ENCODE measurements around the gene RBM27.
"Not testable (repeated sequence)": the region's sequence is repeated elsewhere in the genome, so short reads cannot be mapped to it uniquely, and the experiment has no call there.

The RBM27 gene

DNA sequence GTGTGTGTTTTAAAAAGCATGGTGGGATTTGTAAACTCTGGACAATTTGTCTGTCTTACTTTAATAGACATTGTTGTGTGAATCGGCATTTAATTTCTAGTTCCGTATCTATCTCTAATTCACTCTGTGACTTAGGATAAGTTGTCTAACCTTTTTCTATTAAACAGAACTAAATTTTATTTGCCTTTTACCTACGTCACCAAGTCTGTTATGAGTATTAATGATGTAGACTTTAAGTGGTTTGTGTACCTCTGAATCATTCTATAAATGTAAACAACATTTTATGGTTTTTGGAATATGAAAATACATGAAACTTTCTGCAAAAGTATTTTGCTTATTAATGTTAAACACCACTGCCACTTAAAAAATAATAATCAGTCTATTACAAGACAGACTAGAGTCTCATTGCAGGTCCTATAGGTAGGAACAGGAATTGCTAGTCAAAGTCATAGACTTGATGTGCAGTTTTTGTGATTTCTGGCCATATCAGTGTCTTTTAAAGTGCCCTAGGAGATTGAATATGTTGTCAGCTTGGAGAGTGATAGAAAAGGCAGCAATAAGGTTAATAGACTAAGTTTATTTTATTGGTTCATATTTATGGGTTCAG is 5.6 kb downstream of the RBM27 start:
- in situ Hi-C loops (cut with MboI; ENCODE audit: low sequenced_read_pairs): no loop called here

DNA sequence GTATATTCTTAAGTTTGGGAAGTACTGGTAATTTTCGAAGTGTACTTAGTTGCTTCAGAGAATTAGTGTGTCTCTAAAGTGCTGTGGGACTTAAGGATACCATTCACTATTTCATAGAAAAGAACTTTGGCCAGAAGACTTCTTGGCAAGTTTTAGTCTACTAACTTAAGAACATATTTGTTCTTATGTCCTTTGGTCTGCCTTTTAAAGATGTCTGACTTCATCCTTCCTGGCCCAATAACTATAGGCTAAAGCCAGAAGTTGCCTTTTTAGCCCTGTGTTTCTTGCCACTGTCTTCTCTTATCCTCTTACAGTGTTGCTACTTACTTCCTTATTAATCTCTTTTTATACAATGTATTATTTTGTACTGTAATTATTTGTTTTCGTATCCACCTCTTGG is 6.3 kb downstream of the RBM27 start:
- in situ Hi-C loops (cut with MboI; ENCODE audit: low sequenced_read_pairs): no loop called here

DNA sequence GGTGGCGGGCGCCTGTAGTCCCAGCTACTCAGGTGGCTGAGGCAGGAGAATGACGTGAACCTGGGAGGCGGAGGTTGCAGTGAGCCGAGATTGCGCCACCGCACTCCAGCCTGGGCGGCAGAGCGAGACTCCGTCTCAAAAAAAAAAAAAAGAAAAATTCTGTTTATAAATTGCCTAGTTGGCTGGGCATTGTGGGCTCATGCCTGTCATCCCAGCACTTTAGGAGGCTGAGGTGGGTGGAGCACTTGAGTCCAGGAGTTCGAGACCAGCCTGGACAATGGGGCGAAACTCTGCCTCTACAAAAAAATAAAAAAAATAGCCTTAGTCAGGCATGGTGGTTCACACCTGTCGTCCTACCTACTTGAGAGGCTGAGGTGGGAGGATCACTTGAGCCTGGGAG is 7.4 kb downstream of the RBM27 start:
- in situ Hi-C loops (cut with MboI; ENCODE audit: low sequenced_read_pairs): not testable (repeated sequence)

DNA sequence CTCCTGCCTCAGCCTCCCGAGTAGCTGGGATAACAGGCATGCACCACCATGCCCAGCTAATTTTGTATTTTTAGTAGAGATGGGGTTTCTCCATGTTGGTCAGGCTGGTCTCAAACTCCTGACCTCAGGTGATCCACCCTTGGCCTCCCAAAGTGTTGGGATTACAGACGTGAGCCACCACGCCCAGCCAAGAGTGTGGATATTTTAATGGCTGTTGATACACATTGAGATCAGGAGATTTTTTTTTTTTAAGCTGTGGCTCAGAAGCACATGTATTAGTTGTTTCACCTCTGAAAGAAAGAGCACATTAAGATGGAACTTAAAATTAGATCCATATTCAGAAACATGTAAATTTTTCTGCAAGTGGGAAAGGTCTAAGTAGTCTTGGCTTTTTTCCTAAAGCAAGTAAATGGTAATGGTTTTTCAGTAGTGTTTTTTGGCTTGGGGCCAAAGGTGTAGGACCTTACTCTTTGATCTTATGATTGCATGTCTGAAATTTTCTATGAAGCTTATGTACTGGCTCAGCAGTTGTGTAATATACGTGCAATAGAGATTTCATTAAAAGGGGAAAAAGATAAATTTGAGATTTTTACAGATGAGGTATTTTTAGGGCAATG is 9.9 kb downstream of the RBM27 start:
- in situ Hi-C loops (cut with MboI; ENCODE audit: low sequenced_read_pairs): no loop called here

DNA sequence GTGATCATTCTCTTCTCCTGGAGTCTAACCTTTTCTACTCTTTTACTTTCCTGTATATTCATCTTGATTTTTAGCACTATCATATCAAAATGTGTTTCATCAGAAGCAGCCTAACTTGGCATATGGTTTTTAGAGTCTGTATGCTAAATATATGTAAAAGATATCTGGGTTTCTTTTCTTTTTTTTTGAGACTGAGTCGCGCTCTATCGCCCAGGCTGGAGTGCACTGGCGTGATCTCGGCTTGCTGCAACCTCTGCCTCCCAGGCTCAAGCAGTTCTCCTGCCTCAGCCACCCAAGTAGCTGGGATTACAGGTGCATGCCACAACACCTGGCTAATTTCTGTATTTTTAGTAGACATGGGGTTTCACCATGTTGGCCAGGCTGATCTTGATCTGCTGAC is 11.5 kb downstream of the RBM27 start:
- in situ Hi-C loops (cut with MboI; ENCODE audit: low sequenced_read_pairs): not testable (repeated sequence)

DNA sequence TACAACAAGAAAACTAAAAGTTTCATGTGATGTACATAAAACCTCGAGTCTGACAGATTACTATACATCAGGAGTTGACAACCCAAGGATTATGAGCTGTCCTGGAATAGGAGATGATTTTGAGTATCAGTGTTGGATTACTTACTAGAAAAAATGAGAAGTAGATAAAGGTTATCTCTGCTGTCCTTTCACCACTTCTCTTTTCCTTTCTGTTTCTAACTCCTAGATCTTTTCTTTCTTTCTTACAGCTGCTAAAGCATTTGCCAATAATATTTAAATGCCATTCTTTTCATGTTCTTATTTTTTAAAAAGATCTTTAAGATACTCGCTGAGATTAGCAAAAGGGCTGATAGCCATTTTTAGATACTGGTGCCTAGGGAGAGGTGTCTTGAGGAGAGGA is 14.8 kb downstream of the RBM27 start:
- in situ Hi-C loops (cut with MboI; ENCODE audit: low sequenced_read_pairs): no loop called here

DNA sequence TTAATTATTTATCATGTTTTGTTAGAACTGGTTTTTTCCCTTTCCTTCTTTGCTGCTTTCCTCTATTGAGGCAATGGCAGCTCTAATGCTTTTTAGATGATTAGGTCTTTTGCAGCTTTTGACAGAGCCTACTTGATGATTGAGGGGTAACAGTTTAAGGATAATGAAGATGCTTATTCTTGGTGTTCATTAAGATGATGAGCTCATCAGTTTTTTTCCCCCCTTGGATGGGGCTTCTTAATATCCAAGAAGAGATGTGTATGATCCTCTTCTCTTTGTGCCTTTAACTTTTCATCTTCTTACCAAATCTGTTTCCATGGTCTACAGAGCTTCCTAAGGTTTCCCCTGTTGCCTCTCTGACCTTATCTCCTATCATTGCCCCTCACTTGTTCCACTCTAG is 15.8 kb downstream of the RBM27 start:
- in situ Hi-C loops (cut with MboI; ENCODE audit: low sequenced_read_pairs): no loop called here

DNA sequence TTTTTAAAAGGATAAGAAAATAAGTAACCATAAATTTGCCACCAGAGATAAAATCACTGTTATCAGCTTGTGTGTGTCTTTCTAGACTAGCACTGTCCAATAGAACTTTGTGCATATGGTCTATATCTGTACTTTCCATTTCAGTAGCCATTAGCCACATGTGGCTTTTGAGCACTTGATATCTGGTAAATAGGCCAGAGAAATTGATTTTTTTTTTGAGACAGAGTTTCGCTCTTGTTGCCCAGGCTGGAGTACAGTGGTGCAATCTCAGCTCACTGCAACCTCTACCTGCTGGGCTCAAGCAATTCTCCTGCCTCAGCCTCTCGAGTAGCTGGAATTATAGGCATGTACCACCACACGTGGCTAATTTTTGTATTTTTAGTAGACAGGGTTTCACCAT is 17.8 kb downstream of the RBM27 start:
- in situ Hi-C loops (cut with MboI; ENCODE audit: low sequenced_read_pairs): no loop called here

DNA sequence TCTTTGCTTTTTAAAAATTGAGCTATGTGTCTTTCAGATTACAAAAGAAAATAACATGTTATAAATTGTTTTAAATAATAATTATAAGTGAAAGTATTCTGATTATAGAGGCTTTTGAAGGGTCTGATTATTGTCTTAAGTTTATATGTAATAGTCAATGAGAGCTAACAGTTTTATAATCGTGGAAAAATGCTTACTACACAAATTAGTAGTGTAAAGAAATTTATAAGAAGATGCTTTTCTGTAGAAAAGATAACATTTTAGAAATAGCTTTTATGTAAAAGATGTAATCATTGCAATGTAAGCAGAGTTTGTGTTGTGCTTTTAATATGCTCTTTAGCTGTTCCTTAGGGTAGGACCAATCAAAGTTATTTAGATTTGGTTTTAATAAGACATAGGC is 18.6 kb downstream of the RBM27 start:
- in situ Hi-C loops (cut with MboI; ENCODE audit: low sequenced_read_pairs): no loop called here

DNA sequence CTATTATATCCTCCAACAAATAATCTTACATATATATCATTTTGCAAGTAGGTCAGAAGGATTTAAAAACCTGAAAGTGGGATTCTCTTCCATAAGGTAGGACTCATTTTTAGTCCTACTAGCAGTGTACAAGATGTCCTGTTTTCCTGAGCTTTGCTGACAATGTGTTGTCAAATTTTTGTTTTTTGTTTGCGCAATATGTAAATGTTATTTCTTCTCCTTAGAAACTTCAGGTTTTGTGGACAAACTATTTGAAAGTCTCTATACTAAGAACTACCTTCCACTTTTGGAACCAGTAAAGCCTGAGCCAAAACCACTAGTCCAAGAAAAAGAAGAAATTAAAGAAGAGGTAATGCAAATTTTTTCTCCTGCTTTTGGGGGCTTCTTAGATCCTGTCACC is 19.8 kb downstream of the RBM27 start:
- in situ Hi-C loops (cut with MboI; ENCODE audit: low sequenced_read_pairs): no loop called here

DNA sequence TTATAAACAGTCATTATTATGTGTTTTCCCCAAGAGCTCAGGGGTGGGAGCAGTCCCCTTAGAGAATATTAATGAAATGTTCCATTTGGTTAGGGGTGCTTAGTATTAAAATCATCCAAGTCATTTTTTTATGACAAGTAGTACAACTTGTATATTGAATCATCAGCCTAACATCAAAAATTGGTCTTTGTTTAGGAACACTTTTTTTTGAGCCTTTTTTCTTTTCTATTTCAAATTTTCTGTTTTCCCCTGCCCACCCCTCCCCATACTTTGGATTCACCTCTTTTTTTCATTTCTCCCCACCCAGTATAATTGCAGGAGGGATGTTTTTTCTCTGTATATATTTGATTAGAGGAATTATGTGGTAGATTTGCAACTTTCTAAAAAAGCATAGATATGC is 25.8 kb downstream of the RBM27 start:
- in situ Hi-C loops (cut with MboI; ENCODE audit: low sequenced_read_pairs): no loop called here

DNA sequence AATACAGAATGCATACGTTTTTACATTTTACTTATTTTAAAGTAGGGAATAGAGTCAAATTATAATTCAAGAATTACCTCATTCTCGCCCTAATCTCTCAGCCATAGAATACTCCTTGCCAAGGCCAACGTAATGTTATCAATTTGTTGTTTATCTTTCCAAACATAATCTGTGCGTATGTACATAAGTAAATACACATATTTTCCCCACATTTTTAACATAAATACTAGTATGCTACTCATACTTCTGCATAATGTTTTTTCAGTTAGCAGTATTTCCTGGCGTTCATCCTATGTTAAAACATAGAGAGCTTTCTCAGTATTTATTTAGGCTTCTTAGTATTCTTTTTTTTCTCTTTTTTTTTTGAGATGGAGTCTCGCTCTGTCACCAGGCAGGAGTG is 28.8 kb downstream of the RBM27 start:
- in situ Hi-C loops (cut with MboI; ENCODE audit: low sequenced_read_pairs): no loop called here

DNA sequence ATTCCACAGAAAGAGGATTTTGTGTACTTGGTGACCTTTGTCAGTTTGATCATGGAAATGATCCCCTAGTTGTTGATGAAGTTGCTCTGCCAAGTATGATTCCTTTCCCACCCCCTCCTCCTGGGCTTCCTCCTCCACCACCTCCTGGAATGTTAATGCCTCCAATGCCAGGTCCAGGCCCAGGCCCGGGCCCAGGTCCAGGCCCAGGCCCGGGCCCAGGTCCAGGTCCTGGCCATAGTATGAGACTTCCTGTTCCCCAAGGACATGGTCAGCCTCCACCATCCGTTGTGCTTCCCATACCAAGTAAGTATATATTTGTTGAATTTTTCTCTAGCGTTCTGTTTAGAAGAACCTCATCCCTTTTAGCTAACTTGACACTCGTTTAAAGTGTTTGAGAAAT is 30.0 kb downstream of the RBM27 start:
- in situ Hi-C loops (cut with MboI; ENCODE audit: low sequenced_read_pairs): no loop called here

DNA sequence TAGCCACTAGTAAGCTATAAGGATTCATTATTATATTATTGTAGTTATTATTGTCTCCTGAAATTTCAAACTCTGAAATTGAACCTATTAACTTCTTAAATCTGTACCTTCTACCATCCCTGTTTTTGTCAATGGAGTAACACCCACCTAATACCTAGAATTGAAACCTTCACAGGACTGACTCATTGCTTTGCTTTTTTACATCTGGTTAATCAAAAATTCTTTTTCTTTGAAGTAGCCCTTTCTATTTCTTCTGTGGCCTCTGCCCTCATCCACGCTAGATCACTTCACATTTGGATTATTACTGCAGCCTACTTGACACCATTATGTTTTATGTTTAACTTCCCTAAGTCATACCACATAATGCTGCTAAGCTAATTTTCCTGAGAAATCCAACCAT is 35.6 kb downstream of the RBM27 start:
- in situ Hi-C loops (cut with MboI; ENCODE audit: low sequenced_read_pairs): no loop called here

DNA sequence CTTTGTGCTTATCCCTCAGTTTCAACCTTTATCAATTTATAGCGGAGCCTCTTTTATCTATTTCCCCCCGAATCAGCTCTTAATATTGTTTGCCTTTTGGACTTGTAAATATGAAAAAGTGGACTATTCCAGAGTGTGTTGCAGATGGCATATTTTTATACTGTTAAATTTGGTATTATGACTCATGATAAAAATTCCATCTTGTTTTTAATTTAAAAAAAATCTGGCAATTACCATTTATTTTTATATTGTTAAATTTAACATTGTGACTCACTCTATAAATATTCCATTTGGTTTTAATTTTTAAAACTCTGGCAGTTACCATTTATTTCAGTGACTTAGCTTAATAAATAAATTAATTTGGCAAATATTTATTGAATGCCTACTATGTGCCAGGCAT is 37.5 kb downstream of the RBM27 start:
- in situ Hi-C loops (cut with MboI; ENCODE audit: low sequenced_read_pairs): no loop called here

DNA sequence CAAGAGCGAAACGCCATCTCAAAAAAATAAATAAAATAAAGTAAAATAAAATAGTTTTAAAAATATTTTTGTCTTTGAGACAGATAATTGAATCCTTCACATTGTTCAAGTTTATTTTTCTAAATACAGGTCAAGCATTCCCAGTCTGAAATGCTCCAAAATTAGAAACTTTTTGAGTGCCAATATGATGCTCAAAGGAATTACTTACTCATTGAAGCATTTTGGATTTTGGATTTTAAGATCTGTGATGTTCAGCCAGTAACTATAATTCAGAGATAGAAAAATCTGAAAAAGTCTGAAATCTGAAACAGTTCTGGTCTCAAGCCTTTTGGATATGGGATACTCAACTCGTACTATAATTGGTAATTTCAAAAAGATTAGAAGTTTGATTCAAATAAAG is 39.8 kb downstream of the RBM27 start:
- in situ Hi-C loops (cut with MboI; ENCODE audit: low sequenced_read_pairs): no loop called here

DNA sequence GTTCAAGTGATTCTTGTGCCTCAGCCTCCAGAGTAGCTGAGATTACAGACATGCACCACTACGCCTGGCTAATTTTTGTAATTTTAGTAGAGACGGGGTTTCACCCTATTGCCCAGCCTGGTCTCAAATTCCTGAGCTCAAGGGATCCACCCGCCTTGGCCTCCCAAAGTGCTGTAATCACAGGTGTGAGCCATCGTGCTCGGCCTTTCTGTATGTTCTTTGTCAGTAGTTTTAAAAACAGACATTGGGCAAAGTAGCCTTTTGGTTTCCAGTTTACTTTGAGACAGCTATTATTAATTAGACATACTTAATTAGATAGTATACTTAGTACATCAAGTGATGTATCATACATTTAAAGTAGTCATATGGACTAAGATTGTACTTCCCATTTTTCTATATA is 45.2 kb downstream of the RBM27 start:
- in situ Hi-C loops (cut with MboI; ENCODE audit: low sequenced_read_pairs): no loop called here

DNA sequence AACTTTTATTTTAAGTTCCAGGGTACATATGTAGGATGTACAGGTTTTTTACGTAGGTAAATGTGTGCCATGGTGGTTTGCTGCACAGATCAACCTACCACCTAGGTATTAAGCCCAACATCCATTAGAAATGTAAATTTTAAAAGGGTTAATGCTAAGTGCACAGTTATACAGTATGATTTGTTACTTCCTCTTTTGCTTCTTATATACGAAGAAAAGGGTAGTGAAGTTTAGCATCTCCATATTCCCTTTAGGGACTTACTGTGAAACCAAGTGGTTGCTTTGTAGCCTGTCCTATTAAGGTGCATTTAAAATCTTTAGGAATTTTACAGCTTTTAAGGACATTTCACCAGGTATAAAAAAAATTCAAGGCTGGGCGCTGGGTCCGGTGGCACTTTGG is 46.4 kb downstream of the RBM27 start:
- in situ Hi-C loops (cut with MboI; ENCODE audit: low sequenced_read_pairs): no loop called here

All from HL-60/S4 treated with retinoic acid at 250 ng/mL for 4 days and 3 days (cell line).